SJSA1 (cell line): ENCODE results near the gene ZNF544. TPM values are rescaled to one million over a fixed set of nuclear protein-coding genes. Genes with fewer than 3 reads are reported as not detected.

ENCODE experiments used
- DNase-seq, 2 experiments: peaks; one replicate each; pipeline ENCODE4 v3.0.0-alpha.2; 2015 to 2020; ENCODE audit warnings: low spot score in 2 of 2, low read depth in 1 of 2
- H3K27ac ChIP-seq: fragments of 250-450 bp; sonication (Bioruptor Pico); 2 replicates; pipeline ENCODE4 v1.5.1; 2020; ENCODE audit warnings: mild to moderate bottlenecking, moderate library complexity
- H3K27me3 ChIP-seq: fragments of 250-450 bp; sonication (Bioruptor Pico); replicated peaks from 2 replicates; pipeline ENCODE4 v1.5.1; 2020; ENCODE audit warnings: mild to moderate bottlenecking, moderate library complexity
- H3K36me3 ChIP-seq: fragments of 250-450 bp; sonication (Bioruptor Pico); 2 replicates; pipeline ENCODE4 v1.5.1; 2020; ENCODE audit warnings: mild to moderate bottlenecking
- H3K4me1 ChIP-seq: fragments of 250-450 bp; sonication (Bioruptor Pico); replicated peaks from 2 replicates; pipeline ENCODE4 v1.6.1; 2021; ENCODE audit warnings: mild to moderate bottlenecking
- H3K4me3 ChIP-seq: fragments of 250-450 bp; sonication (Bioruptor Pico); 2 replicates; pipeline ENCODE4 v1.5.1; 2020; ENCODE audit warnings: mild to moderate bottlenecking
- H3K9me3 ChIP-seq: fragments of 250-450 bp; sonication (Bioruptor Pico); replicated peaks from 2 replicates; pipeline ENCODE4 v1.5.1; 2020; ENCODE audit warnings: mild to moderate bottlenecking
- total RNA-seq: library from RNA; depleted of rRNA; stranded (reverse); fragments of >200 nt; shearing (Covaris generic); gene quantifications from 2 replicates; pipeline ENCODE4 v1.2.3, GENCODE V29; 2014

The ZNF544 gene
- total RNA-seq, 1 experiment from 2014 or later = 42.4 TPM

DNA sequence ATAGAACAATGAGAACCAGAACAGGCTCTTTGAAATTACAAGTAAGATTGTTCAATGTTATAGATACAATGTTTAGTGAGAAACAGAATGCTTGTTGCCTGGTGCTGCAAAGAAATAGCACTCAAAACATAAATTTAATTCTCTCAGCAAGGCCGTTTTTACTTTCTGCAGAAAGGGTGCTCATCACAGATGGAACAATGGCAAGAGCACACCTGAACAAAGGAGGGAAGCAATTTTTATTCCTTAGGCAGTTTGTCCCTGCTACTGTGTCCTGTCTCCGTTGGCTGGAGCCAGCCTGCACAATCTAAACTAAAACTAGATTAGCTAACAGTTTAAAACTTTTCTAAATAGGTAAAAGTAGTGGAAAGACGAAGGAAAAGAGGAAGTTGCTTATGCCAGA lies 39.6 kb downstream of the ZNF544 start:
- Histone ChIP-seq H3K36me3 (peaks cover 54% of the 10 kb centered on the region), H3K4me1 (no peaks in the 10 kb centered on the region), H3K9me3 (peaks cover 45% of the 10 kb centered on the region), H3K27ac (no peak overlapping the region), H3K4me3 (no peak overlapping the region), H3K27me3 (no peaks in the 10 kb centered on the region)
- no peak for DNase-seq

DNA sequence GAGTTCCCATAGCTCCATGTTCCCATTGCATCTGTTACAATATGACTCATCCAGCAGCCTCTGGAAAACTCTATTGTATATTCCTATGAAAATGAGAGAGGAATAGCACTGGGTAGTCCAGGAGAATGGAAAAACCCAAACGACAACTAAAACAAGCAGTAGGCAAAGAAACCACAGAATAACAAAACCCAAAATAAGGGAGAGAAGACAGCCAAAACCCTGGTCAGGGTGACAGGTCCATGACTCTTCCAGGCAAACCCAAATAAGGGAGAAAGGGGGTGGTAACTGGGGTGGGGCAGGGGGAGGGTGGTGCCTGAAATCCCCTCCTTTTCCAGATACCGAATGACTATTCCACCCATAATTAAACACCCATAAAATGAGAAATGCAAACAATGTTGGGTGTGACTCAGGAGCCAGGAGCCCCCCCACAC lies 46.1 kb downstream of the ZNF544 start:
- Histone ChIP-seq H3K27me3 (no peaks in the 10 kb centered on the region), H3K4me1 (peaks cover 10% of the 10 kb centered on the region; the same call in 1 of the 2 replicates), H3K9me3 (peaks cover 17% of the 10 kb centered on the region), H3K36me3 (peaks cover 35% of the 10 kb centered on the region), H3K27ac (peak overlapping the region; percentile 53), H3K4me3 (no peak overlapping the region)
- peak; percentile 47 to 49 for DNase-seq

DNA sequence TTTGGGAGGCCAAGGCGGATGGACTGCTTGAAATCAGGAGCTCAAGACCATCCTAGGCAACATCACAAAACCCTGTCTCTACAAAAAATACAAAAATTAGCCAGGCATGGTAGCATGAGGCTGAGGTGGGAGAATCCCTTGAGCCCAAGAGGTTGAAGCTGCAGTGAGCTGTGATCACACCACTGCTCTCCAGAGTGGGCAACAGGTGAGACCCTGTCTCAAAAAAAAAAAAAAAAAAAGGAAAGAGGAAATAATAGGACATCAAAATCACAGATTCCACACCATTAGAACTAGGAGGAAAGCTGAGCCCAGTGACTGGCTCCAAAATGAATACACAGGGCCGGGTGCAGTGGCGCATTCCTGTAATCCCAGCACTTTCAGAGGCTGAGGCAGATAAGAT lies 46.9 kb downstream of the ZNF544 start:
- no peak overlapping the region for H3K4me3 ChIP-seq
- H3K4me1 ChIP-seq = peaks cover 10% of the 10 kb centered on the region; the same call in 1 of the 2 replicates
- no peak overlapping the region; the same call in 1 of the 2 replicates for H3K27ac ChIP-seq
- peaks cover 40% of the 10 kb centered on the region for H3K36me3 ChIP-seq
- no peak for DNase-seq
- H3K9me3 ChIP-seq = peaks cover 11% of the 10 kb centered on the region
- H3K27me3 ChIP-seq = no peaks in the 10 kb centered on the region

DNA sequence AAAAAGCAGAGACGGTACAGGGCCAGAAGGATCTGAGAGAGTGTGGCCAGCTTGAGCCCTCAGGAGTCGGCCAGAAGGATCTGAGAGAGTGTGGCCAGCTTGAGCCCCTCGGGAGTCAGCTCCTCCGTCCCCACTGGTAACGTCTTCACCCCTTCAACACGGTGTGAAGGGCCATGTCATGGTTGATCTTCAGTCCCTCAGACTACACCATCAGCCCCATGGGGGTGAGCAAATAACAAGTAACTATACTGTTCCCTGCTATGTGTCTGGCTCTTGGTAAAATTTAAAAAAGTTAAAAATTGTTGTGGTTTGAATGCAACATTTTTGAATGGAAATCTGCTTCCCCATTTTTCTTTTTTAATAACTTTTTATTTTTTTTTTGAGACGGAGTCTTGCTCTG lies 48.5 kb downstream of the ZNF544 start:
- Histone ChIP-seq H3K27me3 (no peaks in the 10 kb centered on the region), H3K27ac (no peak overlapping the region), H3K9me3 (peaks cover 7% of the 10 kb centered on the region), H3K36me3 (peaks cover 38% of the 10 kb centered on the region), H3K4me3 (no peak overlapping the region), H3K4me1 (peaks cover 10% of the 10 kb centered on the region; the same call in 1 of the 2 replicates)
- DNase-seq = no peak

DNA sequence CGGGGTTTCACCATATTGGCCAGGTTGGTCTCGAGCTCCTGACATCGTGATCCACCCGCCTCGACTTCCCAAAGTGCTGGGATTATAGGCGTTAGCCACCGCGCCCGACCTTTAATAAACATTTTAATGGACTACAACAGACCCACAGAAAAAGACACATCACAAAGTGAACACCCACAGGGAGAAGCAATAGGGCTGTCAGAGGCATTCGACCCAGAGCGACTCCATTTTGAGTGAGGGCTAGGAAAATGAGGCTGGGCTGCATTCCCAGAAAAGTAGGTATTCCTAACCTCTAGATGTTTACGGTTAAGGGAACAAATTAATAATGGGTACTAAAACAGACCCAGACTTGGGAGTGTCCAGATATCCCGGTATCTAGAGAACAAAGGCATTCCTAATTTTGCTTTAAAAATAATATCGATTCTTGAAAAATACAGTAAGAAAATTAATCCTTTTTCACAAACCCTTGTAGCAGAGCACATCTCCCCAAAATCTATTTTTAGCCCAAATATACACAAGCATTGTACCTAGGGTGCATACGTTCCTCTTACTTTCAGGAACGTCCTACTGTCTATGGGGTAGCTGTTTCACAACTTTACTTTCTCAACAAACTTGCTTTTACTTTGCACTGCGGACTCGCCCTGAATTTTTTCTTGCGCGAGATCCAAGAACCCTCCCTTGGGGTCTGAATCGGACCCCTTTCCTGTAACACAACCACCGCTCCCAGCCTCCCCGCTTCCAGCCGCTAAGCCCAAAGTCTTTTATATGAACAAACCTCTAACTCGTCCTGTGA lies 49.2 kb downstream of the ZNF544 start:
- Histone ChIP-seq H3K4me3 (peak overlapping the region; percentile 71), H3K9me3 (peaks cover 7% of the 10 kb centered on the region), H3K4me1 (peaks cover 10% of the 10 kb centered on the region; the same call in 1 of the 2 replicates), H3K36me3 (peaks cover 37% of the 10 kb centered on the region), H3K27ac (peak overlapping the region; percentile 32), H3K27me3 (no peaks in the 10 kb centered on the region)
- no peak for DNase-seq

DNA sequence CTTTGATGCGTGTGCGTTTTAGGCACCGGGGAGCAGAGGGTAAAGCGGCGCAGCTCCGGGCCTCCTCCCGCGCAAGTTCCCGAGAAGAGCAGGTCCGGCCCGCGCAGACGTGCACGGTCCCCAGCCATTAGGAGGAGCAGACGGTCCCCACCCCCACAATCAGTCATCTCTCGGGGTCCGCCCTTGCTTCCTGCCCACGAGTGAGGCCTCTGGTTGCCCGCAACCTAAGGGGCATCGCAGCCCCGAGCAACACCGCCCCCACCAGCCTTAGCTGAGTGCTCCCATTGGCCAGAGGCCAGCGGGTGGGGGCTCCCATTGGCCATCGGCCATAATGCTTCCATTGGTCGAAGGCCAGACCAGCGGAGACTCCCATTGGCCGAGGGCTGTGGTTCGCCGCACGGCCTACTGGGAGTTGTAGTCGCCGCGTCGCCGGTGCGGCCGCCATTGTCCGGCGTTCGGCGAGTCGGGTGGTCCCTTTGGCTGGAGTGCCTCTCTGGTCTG lies 49.9 kb downstream of the ZNF544 start, which contains the start of gene ZNF8:
Gene ZNF8, plus strand, starts transcription at position 415 of the 501 bp plus-strand sequence. CDS start 127 bp downstream, outside the sequence.
- Histone ChIP-seq H3K27ac (peak within 1 kb of the TSS; percentile 54), H3K36me3 (peaks cover 37% of the 10 kb centered on the region), H3K27me3 (no peaks in the 10 kb centered on the region), H3K9me3 (peaks cover 7% of the 10 kb centered on the region), H3K4me3 (peak within 1 kb of the TSS; percentile 71), H3K4me1 (peaks cover 10% of the 10 kb centered on the region; the same call in 1 of the 2 replicates)
- DNase-seq = peak; percentile 98 to 99

DNA sequence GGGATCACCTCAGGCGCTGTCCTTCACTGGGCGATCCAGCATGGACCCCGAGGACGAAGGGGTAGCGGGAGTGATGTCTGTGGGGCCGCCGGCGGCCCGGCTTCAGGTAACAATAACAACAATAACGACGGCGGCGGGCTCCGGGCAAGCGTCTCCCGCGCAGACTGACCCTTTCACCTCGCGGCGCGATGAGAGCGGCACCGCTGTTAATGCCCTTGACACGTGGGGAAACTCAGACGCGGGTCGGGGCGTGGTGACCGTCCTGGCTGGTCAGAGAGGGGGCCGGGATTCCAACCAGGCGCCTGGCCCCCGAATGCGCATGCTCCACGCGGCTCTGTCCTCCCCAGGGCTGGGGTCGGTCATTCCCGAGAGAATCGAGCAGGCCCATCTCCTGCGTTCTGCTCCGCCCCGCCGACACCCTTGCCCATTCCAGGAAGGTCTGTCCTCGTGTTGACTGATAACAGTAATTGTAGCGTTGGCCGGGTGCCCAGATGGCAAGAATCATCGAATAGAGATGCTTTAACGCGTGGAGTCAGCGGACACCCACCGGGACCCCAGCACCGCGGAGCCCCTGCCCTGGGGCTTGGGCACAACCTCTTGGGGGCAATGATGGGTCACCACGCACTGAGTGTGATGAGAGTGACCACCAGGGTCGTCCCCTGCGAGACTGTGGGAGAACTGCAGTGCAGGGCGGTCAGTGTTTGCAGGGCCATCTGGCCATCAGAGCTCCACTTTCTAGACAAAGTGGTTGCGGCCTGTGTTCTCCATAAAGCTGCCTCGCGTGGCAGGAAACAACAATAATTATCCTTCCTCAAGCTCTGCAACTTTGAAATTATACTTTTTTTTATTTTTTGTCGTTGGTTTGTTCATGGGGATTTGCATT lies 50.6 kb downstream of the ZNF544 start:
- peaks cover 5% of the 10 kb centered on the region for H3K9me3 ChIP-seq
- H3K27me3 ChIP-seq = no peaks in the 10 kb centered on the region
- DNase-seq = peak in 1 of 2 experiments; percentile 65
- H3K4me1 ChIP-seq = peaks cover 9% of the 10 kb centered on the region; the same call in 1 of the 2 replicates
- H3K27ac ChIP-seq = peak overlapping the region; percentile 54
- H3K4me3 ChIP-seq = peak overlapping the region; percentile 71
- peaks cover 38% of the 10 kb centered on the region for H3K36me3 ChIP-seq

DNA sequence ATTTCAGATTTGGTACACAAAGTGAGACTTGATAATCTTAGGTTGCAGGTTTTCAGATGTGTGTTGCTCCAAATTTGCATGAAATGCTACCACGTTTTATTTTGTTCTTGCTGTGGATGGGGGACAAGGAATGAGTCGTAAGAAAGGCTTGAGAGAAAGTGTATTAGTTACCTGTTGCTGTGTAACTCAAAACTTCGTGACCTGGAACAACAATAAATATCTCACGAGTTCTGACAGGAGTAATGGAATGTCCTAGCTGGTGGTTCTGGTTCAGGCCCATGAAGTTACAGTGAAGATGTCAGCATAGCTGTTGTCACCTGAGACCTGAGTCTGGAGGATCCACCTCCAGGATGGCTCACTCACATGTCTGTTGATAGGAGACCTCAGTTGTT lies 51.2 kb downstream of the ZNF544 start:
- DNase-seq = no peak
- Histone ChIP-seq H3K27me3 (no peaks in the 10 kb centered on the region), H3K4me1 (peaks cover 5% of the 10 kb centered on the region; the same call in 1 of the 2 replicates), H3K36me3 (peaks cover 36% of the 10 kb centered on the region), H3K9me3 (peaks cover 3% of the 10 kb centered on the region), H3K4me3 (no peak overlapping the region), H3K27ac (no peak overlapping the region)

DNA sequence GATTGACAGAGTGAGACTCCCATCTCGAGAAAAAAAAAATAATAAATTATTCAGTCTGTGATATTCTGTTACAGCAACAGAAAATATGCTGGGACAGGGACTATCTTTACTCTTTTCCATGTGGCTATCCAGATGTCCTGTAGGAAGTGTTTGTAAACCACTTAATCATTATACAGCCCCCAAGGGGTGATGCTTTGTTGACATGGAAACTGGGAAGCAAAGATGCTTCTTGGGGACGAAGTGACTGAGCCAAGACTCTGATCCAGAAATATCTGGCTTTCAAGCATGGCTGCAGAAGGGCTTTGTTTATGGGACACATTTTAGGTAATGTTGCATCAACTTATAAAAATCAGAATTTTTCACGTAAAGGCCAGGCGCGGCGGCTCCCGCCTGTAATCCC lies 55.5 kb downstream of the ZNF544 start:
- Histone ChIP-seq H3K27me3 (no peaks in the 10 kb centered on the region), H3K9me3 (peaks cover 8% of the 10 kb centered on the region), H3K27ac (no peak overlapping the region), H3K4me3 (no peak overlapping the region), H3K4me1 (no peaks in the 10 kb centered on the region; the same call in 1 of the 2 replicates), H3K36me3 (peaks cover 59% of the 10 kb centered on the region)
- DNase-seq = no peak

DNA sequence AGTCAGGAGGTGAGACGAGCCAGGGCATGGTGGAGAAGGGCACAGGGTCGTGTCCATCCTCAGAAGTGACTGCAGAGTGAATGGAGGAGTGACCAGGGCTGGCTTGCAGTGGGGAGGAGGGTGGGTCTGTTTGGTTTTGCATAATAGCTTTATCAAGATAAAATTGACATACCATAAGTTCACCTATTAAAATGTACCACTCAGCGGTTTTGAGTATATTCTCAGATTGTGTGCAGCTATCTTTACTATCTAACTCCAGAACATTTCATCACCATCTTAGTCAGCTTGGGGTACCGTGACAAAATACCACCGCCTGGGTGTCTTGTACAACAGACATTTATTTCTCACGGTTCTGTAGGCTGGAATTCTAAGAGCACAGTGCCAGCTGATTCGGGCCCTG lies 63.2 kb downstream of the ZNF544 start:
- peaks cover 34% of the 10 kb centered on the region for H3K9me3 ChIP-seq
- peaks cover 89% of the 10 kb centered on the region for H3K36me3 ChIP-seq
- H3K4me1 ChIP-seq = no peaks in the 10 kb centered on the region
- H3K27ac ChIP-seq = no peak overlapping the region
- DNase-seq = no peak
- no peaks in the 10 kb centered on the region for H3K27me3 ChIP-seq
- H3K4me3 ChIP-seq = no peak overlapping the region

DNA sequence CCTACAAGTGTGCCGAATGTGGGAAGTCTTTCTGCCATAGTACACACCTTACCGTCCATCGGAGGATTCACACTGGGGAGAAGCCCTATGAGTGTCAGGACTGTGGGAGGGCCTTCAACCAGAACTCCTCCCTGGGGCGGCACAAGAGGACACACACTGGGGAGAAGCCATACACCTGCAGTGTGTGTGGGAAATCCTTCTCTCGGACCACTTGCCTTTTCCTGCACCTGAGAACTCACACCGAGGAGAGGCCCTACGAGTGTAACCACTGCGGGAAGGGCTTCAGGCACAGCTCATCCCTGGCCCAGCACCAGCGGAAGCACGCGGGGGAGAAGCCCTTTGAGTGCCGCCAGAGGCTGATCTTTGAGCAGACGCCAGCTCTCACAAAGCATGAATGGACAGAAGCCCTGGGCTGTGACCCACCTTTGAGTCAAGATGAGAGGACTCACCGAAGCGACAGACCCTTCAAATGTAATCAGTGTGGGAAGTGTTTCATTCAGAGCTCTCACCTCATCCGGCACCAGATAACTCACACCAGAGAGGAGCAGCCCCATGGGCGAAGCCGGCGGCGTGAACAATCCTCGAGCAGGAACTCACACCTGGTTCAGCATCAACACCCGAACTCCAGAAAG lies 66.1 kb downstream of the ZNF544 start:
- Histone ChIP-seq H3K4me3 (no peak overlapping the region), H3K9me3 (peaks cover 34% of the 10 kb centered on the region), H3K27ac (no peak overlapping the region), H3K36me3 (peaks cover 86% of the 10 kb centered on the region), H3K4me1 (no peaks in the 10 kb centered on the region), H3K27me3 (no peaks in the 10 kb centered on the region)
- no peak for DNase-seq

DNA sequence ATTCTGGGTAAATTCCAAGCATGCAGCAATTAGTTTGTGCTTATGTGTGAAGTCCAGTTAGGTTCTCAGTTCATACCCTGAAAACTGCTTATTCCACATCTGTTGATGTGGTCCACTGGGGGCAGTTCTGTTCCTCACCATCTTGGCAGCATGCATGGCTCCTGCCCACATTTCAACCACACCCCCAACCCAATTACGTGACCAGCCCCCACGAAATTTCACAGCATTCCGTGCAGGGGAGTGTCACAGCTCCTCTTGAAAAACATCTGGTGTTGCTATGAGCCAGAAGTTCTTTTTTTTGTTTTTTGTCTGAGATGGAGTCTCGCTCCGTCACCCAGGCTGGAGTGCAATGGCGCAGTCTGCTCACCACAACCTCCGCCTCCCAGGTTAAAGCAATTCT lies 67.4 kb downstream of the ZNF544 start:
- no peaks in the 10 kb centered on the region for H3K27me3 ChIP-seq
- no peak for DNase-seq
- no peak overlapping the region for H3K27ac ChIP-seq
- peaks cover 89% of the 10 kb centered on the region for H3K36me3 ChIP-seq
- peaks cover 34% of the 10 kb centered on the region for H3K9me3 ChIP-seq
- H3K4me3 ChIP-seq = no peak overlapping the region
- H3K4me1 ChIP-seq = no peaks in the 10 kb centered on the region

DNA sequence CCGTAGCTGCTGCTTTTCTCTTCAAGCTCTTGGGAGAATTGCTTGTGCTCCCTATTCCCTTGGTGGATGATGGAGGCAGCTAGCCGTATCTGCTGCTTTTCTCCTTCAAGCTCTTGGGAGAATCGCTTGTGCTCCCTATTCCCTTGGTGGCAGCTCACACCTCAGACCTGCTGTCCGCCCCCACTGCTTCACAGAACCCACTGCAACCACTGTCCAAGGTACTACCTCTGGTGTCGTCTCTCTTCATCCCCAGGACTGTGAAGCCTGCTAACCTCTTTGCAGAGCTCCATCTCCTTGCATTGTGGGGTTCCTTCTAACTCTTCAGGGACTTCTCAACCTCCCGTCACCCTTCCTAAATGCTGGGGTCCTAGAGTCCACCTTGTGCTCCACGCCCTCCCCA lies 71.9 kb downstream of the ZNF544 start:
- Histone ChIP-seq H3K4me1 (peaks cover 6% of the 10 kb centered on the region; the same call in 1 of the 2 replicates), H3K36me3 (peaks cover 71% of the 10 kb centered on the region)

More for the DNA sequence above, 71.9 kb downstream of the ZNF544 start:
- no peak for DNase-seq
- Histone ChIP-seq H3K9me3 (peaks cover 12% of the 10 kb centered on the region), H3K27me3 (no peaks in the 10 kb centered on the region), H3K27ac (no peak overlapping the region), H3K4me3 (no peak overlapping the region)
